ENCODE data around the gene ARPC1B.

The ARPC1B gene

GRCh38 chr7:99371376-99371920, 3.1 kb upstream of the ARPC1B start:
- 0 out of 2 replicates have a peak overlapping the region, but pooled peaks have one; percentile 86 for H3K27ac ChIP-seq
- TF ChIP-seq CTCF (IDR thresholded peaks at IDR 0.05) (no peak), ZFX (IDR thresholded peaks at IDR 0.05; ENCODE audit: borderline replicate concordance) (no peak)

GRCh38 chr7:99372275-99373090, 2.0 kb upstream of the ARPC1B start:
- peak overlapping the region; percentile 86 for H3K27ac ChIP-seq

GRCh38 chr7:99373091-99374066, 1.2 kb upstream of the ARPC1B start:
- peak overlapping the region; percentile 86 for H3K27ac ChIP-seq
- no peak for TF ChIP-seq ZFX (IDR thresholded peaks at IDR 0.05; ENCODE audit: borderline replicate concordance)
- TF ChIP-seq CTCF (IDR thresholded peaks at IDR 0.05), result no peak

More at GRCh38 chr7:99372275-99373090, 2.0 kb upstream of the ARPC1B start:
- TF ChIP-seq CTCF (IDR thresholded peaks at IDR 0.05) (no peak), ZFX (IDR thresholded peaks at IDR 0.05; ENCODE audit: borderline replicate concordance) (no peak)

GRCh38 chr7:99375070-99375807, 709 bp downstream of the ARPC1B start:
- H3K27ac ChIP-seq, result peak overlapping the region; percentile 86
- TF ChIP-seq ZFX (IDR thresholded peaks at IDR 0.05; ENCODE audit: borderline replicate concordance) (no peak), CTCF (IDR thresholded peaks at IDR 0.05) (no peak)

- no peak for TF ChIP-seq CTCF (IDR thresholded peaks at IDR 0.05)
- TF ChIP-seq ZFX (IDR thresholded peaks at IDR 0.05; ENCODE audit: borderline replicate concordance), result no peak
- H3K27ac ChIP-seq, result peak overlapping the region; percentile 27
These were observed 4.6 kb downstream of the ARPC1B start for GRCh38 chr7:99379043-99379577.

- H3K27ac ChIP-seq, result peak overlapping the region; percentile 27
These were observed 5.1 kb downstream of the ARPC1B start for GRCh38 chr7:99379693-99380031.

Measured in 22Rv1 (cell line).